GM23338 (cell line): Measurements from ENCODE around the gene SELENOT.

Experiments used
- CTCF ChIP-seq, 2 experiments: fragments of 200-600 bp in 1 of 2; sonication (generic) in 1 of 2; conservative IDR thresholded peaks; 2 replicates each; pipeline versions ENCODE4 v1.5.1 to v1.6.1; 2016 to 2017; ENCODE audit warnings: antibody characterized with exemption in 2 of 2, low read depth in 2 of 2, mild to moderate bottlenecking in 2 of 2, moderate library complexity in 1 of 2
- EZH2 ChIP-seq: fragments of 200-600 bp; sonication (generic); IDR thresholded peaks from one replicate; pipeline ENCODE4 v1.8.0; 2017; ENCODE audit warnings: antibody characterized with exemption, mild to moderate bottlenecking, low read depth; ENCODE audit not compliant: unreplicated experiment

DNA sequence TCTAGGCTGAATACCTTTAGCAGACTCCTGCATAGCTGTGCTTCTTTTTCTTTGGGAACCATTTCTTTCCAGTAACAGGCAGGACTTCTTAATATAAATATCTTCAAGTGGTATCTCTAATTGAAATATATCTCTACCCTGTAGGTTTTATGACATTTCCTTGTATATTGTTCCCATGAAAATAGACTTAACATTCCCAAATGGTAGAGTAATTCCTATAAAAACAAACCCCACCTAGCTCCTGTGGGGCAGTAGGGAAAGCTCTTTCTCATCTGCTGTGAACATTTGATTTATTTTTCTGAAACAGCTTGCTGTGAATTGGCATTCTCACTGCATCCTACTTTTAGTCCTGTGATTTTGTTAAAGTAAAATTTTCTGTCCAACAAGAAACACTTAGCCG is 20.8 kb downstream of the SELENOT start:
- TF ChIP-seq EZH2 (no peak), CTCF (conservative IDR thresholded peaks at IDR 0.05; ENCODE audit: low read depth in 2 of 2) (no peak)
